ENCODE measurements around the gene GRIP2.

Gene GRIP2

GRCh38 chr3:14511623-14512280 is 28.4 kb downstream of the GRIP2 start:
- no peak for DNase-seq (ENCODE audit: low spot score)
- no peak for TF ChIP-seq CTCF (IDR thresholded peaks at IDR 0.05; ENCODE audit: borderline replicate concordance, control extremely low read depth, extremely low read depth, insufficient read depth, missing control alignments)
- in situ Hi-C loops (cut with MboI; ENCODE audit: low sequenced_read_pairs, unreplicated experiment) = no loop called here

- TF ChIP-seq CTCF (IDR thresholded peaks at IDR 0.05; ENCODE audit: borderline replicate concordance, control extremely low read depth, extremely low read depth, insufficient read depth, missing control alignments) = no peak
- DNase-seq (ENCODE audit: low spot score) = no peak
- in situ Hi-C loops (cut with MboI; ENCODE audit: low sequenced_read_pairs, unreplicated experiment) = no loop called here
Measured at GRCh38 chr3:14510838-14511622, 29.1 kb downstream of the GRIP2 start.

GRCh38 chr3:14509796-14510100 is 30.4 kb downstream of the GRIP2 start:
- in situ Hi-C loops (cut with MboI; ENCODE audit: low sequenced_read_pairs, unreplicated experiment) = no loop called here
- no peak for TF ChIP-seq CTCF (IDR thresholded peaks at IDR 0.05; ENCODE audit: borderline replicate concordance, control extremely low read depth, extremely low read depth, insufficient read depth, missing control alignments)
- no peak for DNase-seq (ENCODE audit: low spot score)

- in situ Hi-C loops (cut with MboI; ENCODE audit: low sequenced_read_pairs, unreplicated experiment) = no loop called here
- DNase-seq (ENCODE audit: low spot score) = peak; percentile 91
- TF ChIP-seq CTCF (IDR thresholded peaks at IDR 0.05; ENCODE audit: borderline replicate concordance, control extremely low read depth, extremely low read depth, insufficient read depth, missing control alignments) = peak; percentile 90
Measured at GRCh38 chr3:14508966-14509795, 31.0 kb downstream of the GRIP2 start.

- in situ Hi-C loops (cut with MboI; ENCODE audit: low sequenced_read_pairs, unreplicated experiment) = no loop called here
- no peak for DNase-seq (ENCODE audit: low spot score)
- no peak for TF ChIP-seq CTCF (IDR thresholded peaks at IDR 0.05; ENCODE audit: borderline replicate concordance, control extremely low read depth, extremely low read depth, insufficient read depth, missing control alignments)
Measured at GRCh38 chr3:14508505-14508819, 31.7 kb downstream of the GRIP2 start.

GRCh38 chr3:14507757-14508504 is 32.2 kb downstream of the GRIP2 start:
- TF ChIP-seq CTCF (IDR thresholded peaks at IDR 0.05; ENCODE audit: borderline replicate concordance, control extremely low read depth, extremely low read depth, insufficient read depth, missing control alignments) = no peak
- no peak for DNase-seq (ENCODE audit: low spot score)
- in situ Hi-C loops (cut with MboI; ENCODE audit: low sequenced_read_pairs, unreplicated experiment) = no loop called here

Measured in GM13976 (cell line).